NT2/D1 (cell line): ENCODE results near the gene STRN.
"Not testable (repeated sequence)": the region's sequence is repeated elsewhere in the genome, so short reads cannot be mapped to it uniquely, and the experiment has no call there.

Experiments used
- SUZ12 ChIP-seq: IDR thresholded peaks from 2 replicates; pipeline ENCODE4 v1.6.1; 2011; ENCODE audit not compliant: insufficient read length, insufficient read depth; ENCODE audit errors: extremely low read depth
- YY1 ChIP-seq: IDR thresholded peaks from 2 replicates; pipeline ENCODE4 v1.6.1; 2011; ENCODE audit not compliant: insufficient read length, insufficient read depth
- ZNF274 ChIP-seq: IDR thresholded peaks from 2 replicates; pipeline ENCODE4 v1.6.1; 2011; ENCODE audit warnings: mild to moderate bottlenecking, low read depth, low read length

DNA sequence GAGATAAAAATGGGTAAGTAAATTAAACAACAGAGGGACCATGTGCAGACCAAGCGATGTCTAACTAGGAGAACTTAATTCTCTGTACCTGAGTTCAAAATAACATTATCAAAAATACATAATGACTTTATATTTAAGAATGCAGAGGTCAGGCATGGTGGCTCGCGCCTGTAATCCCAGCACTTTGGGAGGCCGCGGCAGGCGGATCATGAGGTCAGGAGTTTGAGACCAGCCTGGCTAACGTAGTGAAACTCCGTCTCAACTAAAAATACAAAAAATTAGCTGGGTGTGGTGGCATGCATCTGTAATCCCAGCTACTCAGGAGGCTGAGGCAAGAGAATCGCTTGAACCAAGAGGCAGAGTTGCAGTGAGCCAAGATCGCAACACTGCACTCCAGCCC, 21.1 kb downstream of the STRN start:
- TF ChIP-seq ZNF274, YY1, SUZ12: not testable (repeated sequence)
